Suprapubic skin (tissue), 4 donors: ENCODE data around the gene GRIA4. TPM values are rescaled to one million over a fixed set of nuclear protein-coding genes. Genes with fewer than 3 reads are reported as not detected.
"Not testable (repeated sequence)": the region's sequence is repeated elsewhere in the genome, so short reads cannot be mapped to it uniquely, and the experiment has no call there.

ENCODE experiments used
- DNase-seq, 2 donors: peaks; one replicate each; pipeline ENCODE4 v3.0.0-alpha.2; 2019; ENCODE audit warnings: low spot score in 2 of 2
- H3K27ac ChIP-seq: fragments of 200-600 bp; sonication (generic); one replicate; pipeline ENCODE4 v1.5.1; 2019
- H3K27me3 ChIP-seq: fragments of 200-600 bp; sonication (generic); one replicate; pipeline ENCODE4 v1.5.1; 2019
- H3K36me3 ChIP-seq: fragments of 200-600 bp; sonication (generic); one replicate; pipeline ENCODE4 v1.5.1; 2019
- H3K4me1 ChIP-seq: fragments of 200-600 bp; sonication (generic); one replicate; pipeline ENCODE4 v1.5.1; 2019
- H3K4me3 ChIP-seq: fragments of 200-600 bp; sonication (generic); one replicate; pipeline ENCODE4 v1.5.1; 2019; ENCODE audit warnings: mild to moderate bottlenecking
- H3K9me3 ChIP-seq: fragments of 200-600 bp; sonication (generic); one replicate; pipeline ENCODE4 v1.5.1; 2019
- CTCF ChIP-seq, 2 donors: fragments of 200-600 bp in 1 of 2; fragments of 450-650 bp in 1 of 2; sonication (generic) in 1 of 2; IDR thresholded peaks; one replicate each; pipeline ENCODE4 v1.5.1; 2016 to 2019; ENCODE audit warnings: antibody characterized with exemption in 2 of 2, mild to moderate bottlenecking in 1 of 2, moderate library complexity in 1 of 2
- EP300 ChIP-seq: sonication (generic); formaldehyde crosslinking; IDR thresholded peaks from one replicate; pipeline ENCODE4 v1.6.1; 2017; ENCODE audit warnings: antibody characterized with exemption
- POLR2A ChIP-seq, 2 donors: fragments of 450-650 bp; IDR thresholded peaks; one replicate each; pipeline ENCODE4 v1.6.1; 2017; ENCODE audit warnings: antibody characterized with exemption in 2 of 2, mild to moderate bottlenecking in 2 of 2, moderate library complexity in 2 of 2
- POLR2AphosphoS5 ChIP-seq, 3 donors: sonication (generic); formaldehyde crosslinking; IDR thresholded peaks; one replicate each; pipeline ENCODE4 v1.6.1; 2017; ENCODE audit warnings: antibody characterized with exemption in 3 of 3
- WGBS: methylation state at CpG from one replicate; pipeline ENCODE4 v1.1.5; 2018; 5-methylcytosine and 5-hydroxymethylcytosine counted together
- total RNA-seq, 4 donors: library from RNA; depleted of rRNA; stranded (reverse); fragments of >200 nt; gene quantifications; one replicate each; pipeline ENCODE4 v1.1.0, GENCODE V29; 2016

Gene GRIA4
- total RNA-seq, 4 donors from 2014 or later: 1.1 to 2.3 (median 1.8) TPM

- no peak for DNase-seq
- no peaks in the 10 kb centered on the region for H3K9me3 ChIP-seq
- H3K36me3 ChIP-seq: peaks cover under 1% of the 10 kb centered on the region
- H3K27me3 ChIP-seq: no peaks in the 10 kb centered on the region
- 96% methylated on average over 3 of the region's 3 CpGs for WGBS
- H3K27ac ChIP-seq: no peak overlapping the region
- H3K4me3 ChIP-seq: no peak overlapping the region
- TF ChIP-seq CTCF (IDR thresholded peaks at IDR 0.05): no peak
- TF ChIP-seq EP300: no peak
- no peak for TF ChIP-seq POLR2AphosphoS5 (IDR thresholded peaks at IDR 0.05)
- no peak for TF ChIP-seq POLR2A (IDR thresholded peaks at IDR 0.05)
- no peaks in the 10 kb centered on the region for H3K4me1 ChIP-seq
Measured at GRCh38 chr11:105988197-105988596, 378.3 kb downstream of the GRIA4 start.

GRCh38 chr11:105989124-105989523 lies 379.3 kb downstream of the GRIA4 start:
- Histone ChIP-seq H3K27ac (no peak overlapping the region), H3K36me3 (peaks cover 3% of the 10 kb centered on the region), H3K4me3 (no peak overlapping the region), H3K4me1 (no peaks in the 10 kb centered on the region), H3K9me3 (no peaks in the 10 kb centered on the region), H3K27me3 (no peaks in the 10 kb centered on the region)
- no peak for DNase-seq
- no peak for TF ChIP-seq POLR2A (IDR thresholded peaks at IDR 0.05)
- TF ChIP-seq EP300: no peak
- no peak for TF ChIP-seq POLR2AphosphoS5 (IDR thresholded peaks at IDR 0.05)
- TF ChIP-seq CTCF (IDR thresholded peaks at IDR 0.05): no peak
- WGBS: 90% methylated on average over 2 of the region's 2 CpGs

- Histone ChIP-seq H3K36me3 (peaks cover 19% of the 10 kb centered on the region), H3K27me3 (no peaks in the 10 kb centered on the region)
- 95% methylated on average over 4 of the region's 4 CpGs for WGBS
Measured at GRCh38 chr11:105991888-105992287, 382.0 kb downstream of the GRIA4 start.

GRCh38 chr11:106001304-106002012 lies 391.6 kb downstream of the GRIA4 start:
- 96% methylated on average over 4 of the region's 4 CpGs for WGBS
- H3K27ac ChIP-seq: no peak overlapping the region
- H3K4me3 ChIP-seq: no peak overlapping the region

More at GRCh38 chr11:105991888-105992287, 382.0 kb downstream of the GRIA4 start:
- TF ChIP-seq CTCF (IDR thresholded peaks at IDR 0.05): no peak
- no peak for TF ChIP-seq POLR2AphosphoS5 (IDR thresholded peaks at IDR 0.05)
- no peak for TF ChIP-seq POLR2A (IDR thresholded peaks at IDR 0.05)
- no peak for TF ChIP-seq EP300
- no peak for DNase-seq
- Histone ChIP-seq H3K4me3 (no peak overlapping the region), H3K9me3 (no peaks in the 10 kb centered on the region), H3K27ac (no peak overlapping the region), H3K4me1 (no peaks in the 10 kb centered on the region)

GRCh38 chr11:106003094-106003493 lies 393.2 kb downstream of the GRIA4 start:
- not testable (repeated sequence) for H3K4me3 ChIP-seq, H3K27ac ChIP-seq, H3K27me3 ChIP-seq, H3K9me3 ChIP-seq, H3K4me1 ChIP-seq, DNase-seq
- H3K36me3 ChIP-seq: peaks cover 26% of the 10 kb centered on the region
- WGBS: 95% methylated on average over 4 of the region's 4 CpGs

More at GRCh38 chr11:106001304-106002012, 391.6 kb downstream of the GRIA4 start:
- TF ChIP-seq EP300: no peak
- no peak for TF ChIP-seq POLR2AphosphoS5 (IDR thresholded peaks at IDR 0.05)
- no peak for TF ChIP-seq CTCF (IDR thresholded peaks at IDR 0.05)
- TF ChIP-seq POLR2A (IDR thresholded peaks at IDR 0.05): no peak
- Histone ChIP-seq H3K4me1 (no peaks in the 10 kb centered on the region), H3K27me3 (no peaks in the 10 kb centered on the region), H3K36me3 (peaks cover 13% of the 10 kb centered on the region), H3K9me3 (peaks cover 8% of the 10 kb centered on the region)
- no peak for DNase-seq

- H3K9me3 ChIP-seq: no peaks in the 10 kb centered on the region
- peaks cover 44% of the 10 kb centered on the region for H3K36me3 ChIP-seq
- no peak overlapping the region for H3K4me3 ChIP-seq
- H3K4me1 ChIP-seq: peaks cover under 1% of the 10 kb centered on the region
- WGBS: 86% methylated on average over 2 of the region's 2 CpGs
- no peak for DNase-seq
- no peaks in the 10 kb centered on the region for H3K27me3 ChIP-seq
- TF ChIP-seq POLR2A (IDR thresholded peaks at IDR 0.05) (no peak), POLR2AphosphoS5 (IDR thresholded peaks at IDR 0.05) (no peak), CTCF (IDR thresholded peaks at IDR 0.05) (no peak), EP300 (no peak)
- H3K27ac ChIP-seq: no peak overlapping the region
Measured at GRCh38 chr11:106011481-106011880, 401.6 kb downstream of the GRIA4 start.
